NOMO-1 (cell line): ENCODE measurements around the gene ARFGEF2.

ENCODE experiments used
- DNase-seq, 2 experiments: peaks; one replicate each; lab custom pipeline; 2025; ENCODE audit not compliant: unreplicated experiment in 2 of 2; lab: John Stamatoyannopoulos, UW

Gene ARFGEF2

DNA sequence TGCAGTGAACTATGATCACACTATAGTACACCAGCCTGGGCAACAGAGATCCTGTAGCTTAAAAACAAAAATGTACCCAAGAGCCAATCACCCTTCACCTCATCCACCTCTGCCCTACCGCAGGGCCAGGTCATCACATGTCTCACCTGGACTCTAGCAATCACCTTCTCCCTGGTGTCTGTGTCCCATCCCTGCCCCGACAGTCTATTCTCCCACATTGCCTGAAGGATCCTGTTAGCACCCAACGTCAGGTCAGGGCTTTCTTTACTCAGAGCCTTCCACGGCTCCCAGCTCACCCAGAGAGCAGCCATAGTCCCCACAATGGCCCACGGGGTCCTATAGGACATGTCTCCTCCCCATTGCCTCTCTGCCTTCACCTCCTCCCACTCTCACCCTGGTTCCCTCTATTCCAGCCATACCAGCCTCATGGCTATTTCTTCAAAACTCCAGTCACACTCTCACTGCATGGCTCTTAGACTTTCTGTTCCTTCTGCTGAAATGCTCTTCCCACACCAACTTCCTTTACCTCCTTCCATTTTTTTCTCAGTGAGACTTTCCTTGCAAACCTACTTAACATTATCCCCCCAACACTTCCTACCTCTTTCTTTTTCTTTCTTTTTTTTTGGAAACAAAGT is 22.5 kb upstream of the ARFGEF2 start:
- DNase-seq, result no peak

DNA sequence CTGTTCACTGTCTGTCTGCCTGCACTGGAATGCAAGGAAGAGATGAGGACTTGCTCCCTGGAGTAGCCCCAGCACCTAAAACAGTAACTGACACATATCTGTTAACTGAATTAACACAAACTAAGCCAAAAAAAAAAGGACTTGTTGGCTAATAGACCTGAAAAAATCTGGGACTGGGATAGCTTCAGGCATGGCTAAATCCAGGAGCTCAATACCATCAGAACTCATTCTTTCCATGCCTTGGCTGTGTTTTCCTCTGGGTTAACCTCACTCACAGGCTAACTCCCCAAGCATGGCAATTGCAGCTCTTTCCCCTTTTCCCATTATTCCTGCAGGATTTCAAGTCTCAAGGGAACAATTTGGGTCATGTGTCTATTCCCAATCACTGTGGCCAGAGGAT is 21.6 kb upstream of the ARFGEF2 start:
- DNase-seq, result no peak

DNA sequence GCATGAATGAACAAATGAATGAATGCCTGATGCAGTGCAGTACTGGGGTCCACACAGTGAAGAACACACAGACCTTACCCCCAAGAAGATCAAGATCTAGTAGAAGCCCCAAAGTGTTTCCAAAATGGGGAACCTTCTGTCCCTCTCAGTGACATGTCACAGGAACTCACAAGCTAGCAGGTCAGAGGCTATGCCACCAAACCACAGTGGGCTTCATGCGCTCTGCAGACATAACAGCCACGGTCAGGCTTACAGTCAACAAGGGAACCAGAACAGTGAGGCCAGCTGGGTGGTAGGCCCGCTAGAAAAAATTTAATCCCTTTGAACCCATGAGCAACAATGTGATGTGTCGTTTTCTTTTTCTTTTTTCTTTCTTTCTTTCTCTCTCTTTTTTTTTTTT is 20.2 kb upstream of the ARFGEF2 start:
- peak; percentile 40 to 65 for DNase-seq

DNA sequence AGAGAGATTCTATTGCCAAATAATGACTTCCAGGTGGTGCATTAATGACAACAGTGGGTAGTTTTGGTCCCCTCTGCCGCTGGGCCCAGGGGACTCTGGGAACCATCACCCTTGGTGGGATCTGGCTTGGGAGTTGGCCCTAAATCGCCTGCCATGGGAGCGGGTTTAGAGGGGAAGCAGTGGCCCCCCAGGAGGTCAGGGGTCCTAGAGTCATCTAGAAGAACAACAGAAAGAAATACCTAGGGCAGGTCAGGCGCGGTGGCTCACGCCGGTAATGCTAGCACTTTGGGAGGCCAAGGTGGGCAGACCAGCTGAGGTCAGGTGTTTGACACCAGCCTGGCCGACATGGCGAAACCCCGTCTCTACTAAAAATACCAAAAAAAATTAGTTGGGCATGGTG is 17.8 kb upstream of the ARFGEF2 start:
- DNase-seq, result no peak

DNA sequence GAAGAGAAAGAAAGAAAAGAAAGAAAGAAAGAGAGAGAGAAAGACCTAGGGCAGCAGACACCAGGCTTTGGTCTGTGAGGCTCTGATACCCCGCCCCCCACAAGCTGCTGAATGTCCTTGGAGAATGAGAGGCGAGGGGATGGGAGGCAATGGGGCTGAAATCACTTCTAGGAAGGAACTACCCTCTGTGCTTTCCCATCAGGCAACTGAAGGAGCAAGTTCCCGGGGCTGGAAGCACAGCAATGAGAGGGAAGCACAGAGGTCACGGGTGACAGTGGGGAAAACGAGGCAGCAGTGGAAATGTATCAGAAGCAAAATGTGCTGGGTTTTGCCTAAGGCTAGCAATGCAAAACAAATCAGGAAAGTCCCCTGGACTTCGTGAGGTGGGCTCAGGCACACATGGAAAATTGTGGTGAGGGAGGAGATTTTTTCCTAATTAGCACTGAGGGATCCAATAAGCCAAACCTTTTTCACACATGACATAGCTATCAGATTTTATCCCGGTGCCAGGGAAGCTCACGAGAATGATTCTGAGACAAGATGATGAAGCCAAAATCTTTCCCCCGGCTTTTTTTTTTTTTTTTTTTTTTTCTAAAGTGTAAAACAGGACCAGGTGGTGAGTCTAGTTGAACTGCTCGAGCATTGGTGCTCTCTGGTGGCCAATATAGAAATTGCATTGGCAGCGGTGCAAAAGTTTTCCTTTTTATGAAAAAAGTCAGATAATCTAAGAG is 16.8 kb upstream of the ARFGEF2 start:
- DNase-seq, result peak; percentile 50 to 82

DNA sequence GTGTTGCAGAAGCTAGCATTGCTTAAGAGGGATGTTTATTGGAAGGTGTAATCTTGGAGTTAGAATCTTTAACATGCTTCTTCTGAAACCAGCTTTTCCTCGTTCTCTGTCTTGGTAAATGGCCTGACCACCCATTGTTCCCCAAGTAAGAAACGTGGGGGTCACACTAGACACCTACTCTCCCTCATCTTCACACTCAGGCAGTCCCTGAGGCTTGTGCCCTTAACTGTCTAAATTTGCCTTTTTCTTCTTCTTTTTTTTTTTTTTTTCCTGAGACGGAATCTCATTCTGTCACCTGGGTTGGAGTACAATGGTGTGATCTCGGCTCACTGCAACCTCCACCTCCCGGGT is 16.2 kb upstream of the ARFGEF2 start:
- DNase-seq, result no peak

DNA sequence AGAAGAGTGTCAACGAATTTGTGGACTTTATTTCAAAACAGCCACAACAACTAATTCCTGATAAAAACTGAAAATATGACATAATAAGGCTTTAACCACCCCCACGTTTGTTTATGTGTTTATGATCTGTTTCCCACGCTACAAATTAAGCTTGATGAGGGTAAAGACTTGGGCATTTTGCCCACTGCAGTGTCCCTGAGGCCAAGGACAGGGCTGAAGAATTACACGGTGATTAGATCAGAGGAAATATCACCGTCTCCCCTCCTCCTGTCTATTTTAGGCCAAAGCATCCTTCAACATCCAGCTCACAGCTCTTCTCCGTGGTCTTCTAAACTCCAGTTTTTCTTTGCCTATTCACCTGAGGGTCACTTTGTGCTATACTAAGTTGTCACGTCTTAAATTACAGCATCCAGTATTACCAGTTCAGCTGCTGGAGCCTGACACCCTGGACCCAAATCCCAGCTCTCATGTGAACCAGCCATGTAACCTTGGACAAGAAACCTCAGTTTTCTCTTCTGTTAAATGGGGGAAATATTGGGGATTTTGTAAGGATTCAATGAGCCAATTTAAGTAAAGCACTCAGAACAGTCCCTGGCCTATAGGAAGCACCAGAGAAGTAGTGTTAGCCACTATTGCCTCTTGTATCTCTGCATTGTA is 15.2 kb upstream of the ARFGEF2 start:
- DNase-seq, result no peak

DNA sequence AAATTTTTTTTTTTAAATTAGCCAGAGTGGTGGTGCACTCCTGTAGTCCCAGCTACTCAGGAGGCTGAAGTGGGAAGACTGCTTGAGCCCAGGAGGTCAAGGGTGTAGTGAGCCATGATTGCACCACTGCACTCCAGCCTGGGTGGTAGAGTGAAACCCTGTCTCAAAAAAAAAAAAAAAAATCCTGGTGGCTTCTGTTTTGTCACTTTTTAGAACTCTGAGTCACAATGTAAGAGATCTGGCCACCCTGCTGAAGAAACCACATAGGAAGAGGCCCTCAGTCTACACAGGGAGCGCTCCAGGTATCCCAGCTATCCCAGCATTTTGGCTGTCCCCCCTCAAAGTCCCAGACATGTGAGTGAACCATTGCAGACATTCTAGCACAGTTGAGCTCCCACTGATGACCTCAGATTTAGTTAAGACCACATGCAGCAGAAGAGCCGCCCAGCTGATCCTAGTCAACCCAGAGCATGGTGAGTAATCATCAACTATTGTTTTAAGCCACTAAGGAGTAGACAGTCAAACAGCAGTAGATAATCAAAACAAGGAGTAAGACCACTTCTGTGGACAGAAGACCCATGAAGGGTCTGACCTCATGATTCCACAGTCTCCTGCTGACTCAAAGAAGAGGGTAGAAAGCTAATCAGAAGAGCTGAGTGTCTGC is 12.7 kb upstream of the ARFGEF2 start:
- DNase-seq, result peak in 1 of 2 experiments; percentile 65

DNA sequence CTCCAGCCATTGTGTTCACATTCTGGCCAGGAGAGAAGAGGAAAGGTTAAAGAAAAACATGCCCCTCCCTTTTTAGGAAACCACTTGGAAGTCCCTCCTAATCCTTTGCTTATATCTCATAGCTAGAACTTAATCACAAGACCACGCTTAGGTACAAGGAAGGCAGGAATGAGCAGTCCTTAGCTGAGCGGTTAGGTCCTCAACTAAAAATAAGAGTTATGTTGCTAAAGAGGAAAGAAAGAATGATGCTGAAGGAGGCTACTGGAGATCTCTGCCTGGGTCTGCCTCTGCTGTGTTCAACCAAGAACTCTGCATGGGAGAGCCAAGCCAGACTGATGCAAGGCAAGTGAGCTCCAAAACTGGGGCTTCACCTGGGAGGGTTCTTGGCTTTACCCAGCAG is 11.6 kb upstream of the ARFGEF2 start:
- DNase-seq, result no peak

DNA sequence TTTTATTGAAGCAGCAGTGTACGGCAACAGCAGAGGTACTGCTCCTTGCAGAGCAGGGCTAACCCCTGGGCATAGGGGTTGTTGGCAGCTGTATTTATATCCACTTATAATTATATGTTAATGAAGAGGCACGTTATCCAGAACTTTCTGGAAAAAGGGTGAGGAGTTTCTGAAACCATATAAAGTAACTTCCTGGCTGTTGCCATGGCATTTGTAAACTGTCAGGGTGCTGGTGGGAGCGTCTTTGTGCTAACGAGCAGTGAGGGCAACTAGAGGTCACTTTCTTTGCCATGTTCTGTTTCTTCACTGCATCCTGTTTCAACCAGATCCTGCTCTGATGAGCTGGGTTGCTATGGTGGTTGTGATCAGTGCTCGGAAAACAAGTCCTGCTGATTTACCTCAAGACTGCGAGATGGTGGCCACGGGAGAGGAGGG is 11.1 kb upstream of the ARFGEF2 start:
- DNase-seq, result peak; percentile 61 to 87

DNA sequence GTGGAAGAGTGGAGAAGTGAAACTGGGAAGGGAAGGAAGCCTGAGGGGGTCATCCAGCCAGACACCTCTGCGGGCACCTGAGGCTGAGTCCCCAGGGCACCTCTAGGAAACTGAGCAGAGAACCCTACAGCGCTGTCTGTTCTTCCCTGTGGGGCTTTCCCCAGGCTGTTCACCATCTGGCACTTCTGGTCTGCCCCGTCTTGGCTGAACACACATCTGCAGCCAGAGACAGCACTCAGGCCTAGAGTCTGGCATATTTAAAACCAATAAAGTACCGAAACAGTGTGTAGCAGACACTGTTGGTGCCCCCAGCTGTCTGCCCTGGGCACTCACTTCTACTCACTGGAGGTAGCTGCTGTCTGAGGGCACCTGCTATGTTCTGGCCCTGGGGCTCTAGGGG is 9.4 kb upstream of the ARFGEF2 start:
- no peak for DNase-seq

DNA sequence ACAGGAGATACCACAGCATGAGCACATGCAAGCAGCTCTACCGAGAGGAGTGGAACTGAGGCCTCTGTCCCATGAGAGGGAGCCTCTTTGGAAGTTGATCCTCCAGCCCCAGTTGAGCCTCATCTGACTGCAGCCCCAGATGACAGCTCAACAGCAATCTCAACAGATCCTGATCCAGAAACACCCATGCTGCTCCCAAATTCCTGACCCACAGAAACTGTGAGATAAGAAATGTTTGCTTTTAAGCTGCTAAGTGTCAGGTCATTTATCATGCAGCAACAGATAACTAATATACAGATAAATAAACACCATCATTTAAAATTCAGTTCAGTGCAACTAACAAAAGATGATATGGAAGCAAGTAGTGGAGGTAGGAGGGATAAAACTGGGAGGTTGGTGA is 4.8 kb upstream of the ARFGEF2 start:
- no peak for DNase-seq

DNA sequence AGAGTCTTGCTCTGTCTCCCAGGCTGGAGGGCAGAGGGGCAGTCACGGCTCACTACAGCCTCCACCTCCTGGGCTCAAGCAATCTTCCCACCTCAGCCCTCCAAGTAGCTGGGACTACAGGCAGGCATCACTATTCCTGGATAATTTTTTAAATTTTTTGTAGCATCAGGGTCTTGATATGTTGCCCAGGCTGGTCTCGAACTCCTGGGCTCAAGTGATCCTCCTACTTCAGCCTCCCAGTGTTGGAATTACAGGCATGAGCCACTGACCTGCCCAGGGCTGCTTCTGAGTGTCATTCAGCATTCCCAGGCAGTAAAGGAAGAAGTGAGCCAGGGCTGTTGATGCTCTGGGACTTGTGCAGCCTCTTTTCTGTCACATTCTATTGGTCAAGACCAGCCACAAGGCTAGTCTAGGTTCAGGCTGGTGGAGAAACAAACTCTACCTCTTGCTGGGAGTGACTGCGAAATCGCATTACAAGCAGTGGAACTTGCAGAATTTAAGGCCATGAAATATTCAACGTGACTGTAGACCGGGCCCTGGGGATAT is 2.1 kb upstream of the ARFGEF2 start:
- no peak for DNase-seq

DNA sequence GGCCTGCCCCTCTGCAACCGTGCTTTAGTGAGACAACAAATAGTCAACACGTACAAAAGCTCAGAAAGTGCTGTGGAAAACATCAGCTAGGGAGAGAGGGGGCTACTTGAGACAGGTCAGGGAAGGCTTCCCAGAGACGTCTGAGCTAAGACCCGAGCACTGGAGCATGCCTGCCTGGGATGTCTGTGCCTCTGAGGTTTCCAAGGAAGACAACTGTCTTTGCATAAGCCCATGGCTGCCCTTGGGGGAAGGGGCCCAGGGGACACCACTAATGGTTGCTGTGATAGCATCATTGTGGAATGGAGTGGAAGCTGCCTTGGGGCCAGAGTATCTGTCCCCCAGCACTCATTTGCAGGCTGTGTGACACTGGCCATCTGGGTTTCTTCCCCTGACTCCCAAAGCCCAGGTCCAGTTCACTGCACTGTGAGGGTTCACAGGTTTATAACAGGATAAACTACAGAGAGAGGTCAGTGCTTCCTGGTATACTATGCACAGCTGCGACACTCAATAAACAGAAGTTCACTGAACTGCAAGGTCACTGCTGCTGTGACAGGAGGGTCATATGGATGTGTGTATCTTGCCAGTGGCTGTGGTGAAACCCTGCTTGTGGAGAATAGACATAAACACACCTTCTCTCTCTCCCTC is 1.5 kb upstream of the ARFGEF2 start:
- DNase-seq, result peak in 1 of 2 experiments; percentile 56

DNA sequence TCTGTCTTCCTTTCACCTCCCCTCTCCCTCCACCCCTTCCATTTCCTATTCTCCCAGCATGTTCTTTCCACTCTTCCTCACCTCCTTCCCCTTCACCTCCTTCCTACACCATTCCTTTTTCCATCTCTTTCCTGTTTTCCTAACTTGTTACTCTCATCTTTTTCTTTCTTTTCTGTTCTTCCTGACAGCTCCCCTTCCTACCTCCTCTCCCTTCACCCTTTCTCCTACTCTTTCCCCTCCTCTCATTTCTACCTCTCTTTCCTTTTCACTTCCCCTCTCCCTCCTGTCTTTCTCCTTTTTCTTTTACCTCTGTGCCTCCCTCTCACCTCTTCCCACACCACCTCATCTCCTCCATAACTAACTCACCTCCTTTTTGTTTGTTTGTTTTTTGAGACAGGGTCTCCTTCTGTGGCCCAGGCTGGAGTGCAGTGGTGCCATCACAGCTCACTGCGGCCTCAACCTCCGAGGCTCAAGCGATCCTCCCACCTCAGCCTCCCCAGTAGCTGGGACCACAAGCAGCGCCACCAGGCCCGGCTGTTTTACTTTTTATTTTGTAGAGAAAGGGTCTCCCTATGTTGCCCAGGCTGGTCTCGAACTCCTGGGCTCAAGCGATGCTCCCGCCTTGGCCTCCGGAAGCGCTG is 864 bp upstream of the ARFGEF2 start:
- no peak for DNase-seq

DNA sequence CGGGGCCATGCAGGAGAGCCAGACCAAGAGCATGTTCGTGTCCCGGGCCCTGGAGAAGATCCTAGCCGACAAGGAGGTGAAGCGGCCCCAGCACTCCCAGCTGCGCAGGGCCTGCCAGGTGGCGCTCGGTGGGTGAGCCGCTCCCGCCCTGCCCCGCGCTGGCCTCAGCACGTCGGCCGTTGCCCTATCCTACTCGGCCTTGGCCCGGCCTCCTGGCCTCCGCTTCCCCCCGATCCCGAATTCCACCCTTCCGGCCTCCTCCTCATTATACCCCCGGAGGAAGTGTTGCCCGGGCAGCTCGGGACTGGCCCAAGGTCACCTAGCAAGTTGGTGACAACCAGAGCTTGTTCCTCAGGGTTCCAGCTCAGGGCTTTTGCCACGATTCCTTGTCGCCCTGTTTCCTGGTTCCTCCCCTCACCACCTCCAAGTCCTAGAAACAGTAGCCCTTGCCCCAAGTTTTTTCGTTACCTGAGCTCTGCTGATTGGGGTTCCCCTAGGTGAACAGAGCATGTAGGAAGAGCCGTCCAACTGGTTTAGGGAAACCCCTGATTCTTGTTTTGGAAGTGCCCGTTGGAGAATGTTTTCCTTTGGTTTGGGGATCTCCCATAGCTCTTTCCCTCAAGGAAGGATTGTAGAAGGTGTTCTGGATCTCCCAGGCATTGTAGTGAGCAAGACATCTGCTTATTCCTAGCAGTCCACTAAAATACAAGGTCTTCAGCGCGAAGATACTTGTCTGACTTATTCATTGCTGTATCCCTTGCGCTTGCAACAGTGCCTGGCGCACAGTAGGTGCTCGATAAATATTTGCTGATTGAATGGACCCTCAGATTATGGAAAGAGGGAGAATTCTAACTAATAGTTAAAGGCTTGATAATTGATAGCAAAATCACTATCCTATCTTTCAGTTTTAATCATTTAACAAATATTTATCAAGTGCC is 641 bp downstream of the ARFGEF2 start:
- peak; percentile 47 to 57 for DNase-seq

DNA sequence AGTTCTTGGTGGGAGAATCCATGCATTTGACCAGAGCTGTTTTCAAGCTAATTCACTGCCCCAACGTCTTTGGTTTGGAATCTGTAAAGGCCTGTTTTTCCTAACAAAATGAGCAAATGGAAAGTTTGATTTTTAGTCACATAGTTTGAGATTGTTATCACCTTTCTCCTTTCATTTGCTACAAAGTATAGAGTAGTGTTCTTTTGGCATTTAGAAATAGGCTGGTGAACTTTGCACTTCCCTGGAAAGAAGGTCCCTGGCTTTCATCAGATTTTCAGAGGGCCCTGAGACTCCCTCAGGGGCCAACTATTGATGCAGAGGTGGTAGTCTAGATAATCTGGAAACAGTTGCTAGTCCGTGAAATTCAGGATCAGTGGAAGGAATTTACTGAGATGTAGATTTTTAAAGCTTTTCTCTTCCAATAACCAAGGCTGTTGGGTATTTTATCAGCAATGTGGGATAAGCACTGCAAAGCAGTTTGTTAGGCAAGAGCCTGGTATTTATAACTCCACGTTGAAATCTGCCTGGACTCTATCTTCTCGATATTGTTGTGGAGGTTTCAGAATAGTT is 1.7 kb downstream of the ARFGEF2 start:
- DNase-seq, result peak in 1 of 2 experiments; percentile 6

DNA sequence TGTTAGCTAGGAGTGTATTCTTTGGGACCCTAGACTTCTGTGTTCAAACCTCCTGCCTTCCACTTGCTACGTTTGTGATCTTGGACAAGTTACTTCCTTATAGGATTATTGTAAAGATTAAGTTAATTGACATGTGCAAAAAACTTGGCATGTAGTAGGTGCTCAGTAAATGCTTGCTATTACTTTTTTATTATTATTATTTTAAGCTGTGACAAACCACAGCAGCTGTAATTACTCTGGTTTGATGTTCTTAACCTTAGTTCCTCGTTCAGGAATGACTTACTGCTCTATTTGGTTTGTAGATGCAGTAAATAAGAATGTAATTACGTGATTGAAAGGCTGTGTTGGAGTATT is 3.2 kb downstream of the ARFGEF2 start:
- DNase-seq, result no peak

DNA sequence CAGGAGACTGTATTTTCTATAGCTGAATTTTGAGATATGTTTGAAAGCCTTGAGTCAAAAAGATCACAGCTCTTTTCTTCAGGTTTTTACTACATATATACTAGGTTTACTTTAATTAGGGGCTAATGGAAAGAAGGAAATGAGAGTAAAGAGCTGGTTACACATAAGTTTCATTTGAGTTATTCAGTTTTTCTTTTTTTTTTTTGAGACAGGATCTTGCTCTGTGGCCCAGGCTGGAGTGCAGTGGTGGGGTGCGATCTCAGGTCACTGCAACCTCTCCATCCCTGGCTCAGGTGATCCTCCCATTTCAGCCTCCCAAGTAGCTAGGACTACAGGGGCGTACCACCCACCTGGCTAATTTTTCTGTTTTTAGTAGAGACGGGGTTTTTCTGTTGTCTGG is 4.8 kb downstream of the ARFGEF2 start:
- DNase-seq, result no peak
